Activated CD8-positive, alpha-beta memory T cell treated with anti-CD3 and anti-CD28 coated beads, Interleukin-2, amount 50 U/mL, for 1 hour (primary cell): ENCODE data around the gene YWHAQ.
"Not testable (repeated sequence)": the region's sequence is repeated elsewhere in the genome, so short reads cannot be mapped to it uniquely, and the experiment has no call there.

Source experiments
- DNase-seq: peaks from one replicate; pipeline ENCODE4 v3.0.0-alpha.2; 2020; ENCODE audit errors: extremely low read depth

YWHAQ gene

GRCh38 chr2:9552219-9553178 is 78.3 kb downstream of the YWHAQ start:
- no peak for DNase-seq

GRCh38 chr2:9550859-9551391 is 79.9 kb downstream of the YWHAQ start:
- not testable (repeated sequence) for DNase-seq

GRCh38 chr2:9549420-9549819 is 81.4 kb downstream of the YWHAQ start:
- no peak for DNase-seq

GRCh38 chr2:9548506-9548905 is 82.3 kb downstream of the YWHAQ start:
- no peak for DNase-seq

- no peak for DNase-seq
Observed at GRCh38 chr2:9547262-9547991, 83.4 kb downstream of the YWHAQ start.

GRCh38 chr2:9545502-9545901 is 85.3 kb downstream of the YWHAQ start:
- no peak for DNase-seq

GRCh38 chr2:9543557-9543956 is 87.2 kb downstream of the YWHAQ start:
- no peak for DNase-seq

GRCh38 chr2:9539531-9539930 is 91.3 kb downstream of the YWHAQ start:
- DNase-seq, result no peak

- DNase-seq, result no peak
Observed at GRCh38 chr2:9538000-9538507, 92.7 kb downstream of the YWHAQ start.

GRCh38 chr2:9536504-9536903 is 94.3 kb downstream of the YWHAQ start:
- no peak for DNase-seq

GRCh38 chr2:9535177-9535576 is 95.6 kb downstream of the YWHAQ start:
- DNase-seq, result no peak
